IMR-90 (cell line): ENCODE measurements around the gene EMID1. TPM values are rescaled to one million over a fixed set of nuclear protein-coding genes. Genes with fewer than 3 reads are reported as not detected.

Experiments
- ATAC-seq: fragments of 200-7000 bp; cut with Tn5 transposase; 2 replicates; pipeline ENCODE4 v1.9.1; 2020; ENCODE audit warnings: low read depth, mild to moderate bottlenecking, moderate library complexity
- BruUV-seq: library from RNA; stranded (reverse); fragments of 400-500 nt; replicated peaks from 2 replicates; lab custom pipeline; 2021; lab: Mats Ljungman, UMichigan
- CTCF ChIA-PET: fragments of 300-600 bp; formaldehyde crosslinking; extraction: SDS; loops from one replicate; lab custom pipeline; 2021; ENCODE audit warnings: antibody characterized with exemption; lab: Yijun Ruan, JAX
- POLR2A ChIA-PET: fragments of 300-600 bp; sonication (Branson Sonifier 250); formaldehyde crosslinking; loops from one replicate; lab custom pipeline; 2022; ENCODE audit warnings: antibody characterized with exemption; ENCODE audit not compliant: unreplicated experiment; lab: Charles Lee
- DNase-seq: peaks from one replicate; pipeline ENCODE4 v3.0.0; 2013
- H2AFZ ChIP-seq: replicated peaks from 2 replicates; pipeline ENCODE3; 2013; ENCODE audit warnings: low read length, mild to moderate bottlenecking; ENCODE audit not compliant: poor library complexity
- H2AK5ac ChIP-seq: 2 replicates; pipeline ENCODE4 v1.6.1; 2013; ENCODE audit warnings: low read depth, low read length, inconsistent platforms
- H2AK9ac ChIP-seq: replicated peaks from 2 replicates; pipeline ENCODE3; 2013; ENCODE audit warnings: mild to moderate bottlenecking, low read depth, low read length, moderate library complexity; ENCODE audit not compliant: poor library complexity
- H2BK120ac ChIP-seq: 2 replicates; pipeline ENCODE4 v1.6.1; 2013; ENCODE audit warnings: low read depth, low read length, inconsistent platforms
- H2BK15ac ChIP-seq: 3 replicates; pipeline ENCODE4 v1.6.1; 2013; ENCODE audit warnings: low read depth, low read length, inconsistent platforms
- H2BK20ac ChIP-seq: 2 replicates; pipeline ENCODE4 v1.6.1; 2013; ENCODE audit warnings: low read depth, mild to moderate bottlenecking, inconsistent platforms, low read length, moderate library complexity
- H2BK5ac ChIP-seq: 2 replicates; pipeline ENCODE4 v1.6.1; 2013; ENCODE audit warnings: mild to moderate bottlenecking, low read depth, low read length, inconsistent platforms; ENCODE audit not compliant: poor library complexity, severe bottlenecking
- H3K14ac ChIP-seq: replicated peaks from 2 replicates; pipeline ENCODE4 v1.6.1; 2013; ENCODE audit warnings: low read depth, low read length, inconsistent platforms
- H3K18ac ChIP-seq: 2 replicates; pipeline ENCODE4 v1.6.1; 2013; ENCODE audit warnings: low read depth, low read length, control low read depth
- H3K23ac ChIP-seq: 2 replicates; pipeline ENCODE4 v1.6.1; 2013; ENCODE audit warnings: low read depth, low read length, inconsistent platforms
- H3K27ac ChIP-seq: 2 replicates; pipeline ENCODE4 v1.5.1; 2013; ENCODE audit warnings: mild to moderate bottlenecking, control low read depth, low read length; ENCODE audit not compliant: insufficient read depth
- H3K27me3 ChIP-seq: 2 replicates; pipeline ENCODE4 v1.6.1; 2013; ENCODE audit warnings: low read length; ENCODE audit not compliant: control insufficient read depth, insufficient read depth
- H3K36me3 ChIP-seq: 2 replicates; pipeline ENCODE4 v1.6.1; 2013; ENCODE audit warnings: low read length, mixed read lengths; ENCODE audit not compliant: control insufficient read depth, insufficient read depth
- H3K4ac ChIP-seq: 2 replicates; pipeline ENCODE4 v1.6.1; 2013; ENCODE audit warnings: low read depth, low read length, inconsistent platforms
- H3K4me1 ChIP-seq: 2 replicates; pipeline ENCODE4 v1.6.1; 2013; ENCODE audit warnings: low read length, mixed read lengths; ENCODE audit not compliant: control insufficient read depth, insufficient read depth
- H3K4me2 ChIP-seq: 2 replicates; pipeline ENCODE4 v1.6.1; 2013; ENCODE audit warnings: low read depth, mild to moderate bottlenecking, control low read depth, low read length, moderate library complexity
- H3K4me3 ChIP-seq: 2 replicates; pipeline ENCODE4 v1.5.1; 2013; ENCODE audit warnings: low read depth, mild to moderate bottlenecking, control low read depth, low read length, moderate library complexity; ENCODE audit not compliant: insufficient read depth
- H3K56ac ChIP-seq: 2 replicates; pipeline ENCODE4 v1.6.1; 2013; ENCODE audit warnings: low read length, inconsistent platforms; ENCODE audit not compliant: insufficient read depth; ENCODE audit errors: extremely low read depth
- H3K79me1 ChIP-seq, 2 experiments: 2 replicates each; pipeline ENCODE4 v1.6.1; 2013; ENCODE audit warnings: low read length in 2 of 2, inconsistent platforms in 1 of 2, low read depth in 1 of 2
- H3K9ac ChIP-seq: 2 replicates; pipeline ENCODE4 v1.6.1; 2013; ENCODE audit warnings: low read depth, low read length, control low read depth
- H3K9me1 ChIP-seq: 2 replicates; pipeline ENCODE4 v1.6.1; 2013; ENCODE audit warnings: low read length, inconsistent platforms; ENCODE audit not compliant: insufficient read depth
- H3K9me3 ChIP-seq: 2 replicates; pipeline ENCODE4 v1.6.1; 2013; ENCODE audit warnings: low read length; ENCODE audit not compliant: control insufficient read depth, insufficient read depth
- H4K20me1 ChIP-seq: 2 replicates; pipeline ENCODE4 v1.6.1; 2013; ENCODE audit warnings: low read length, inconsistent platforms; ENCODE audit not compliant: insufficient read depth
- H4K5ac ChIP-seq: 2 replicates; pipeline ENCODE4 v1.6.1; 2013; ENCODE audit warnings: mild to moderate bottlenecking, low read depth, low read length, control low read depth
- H4K8ac ChIP-seq, 2 experiments: 2 replicates each; pipeline ENCODE4 v1.6.1; 2013; ENCODE audit warnings: low read depth in 2 of 2, low read length in 2 of 2, control low read depth in 1 of 2, inconsistent platforms in 1 of 2
- H4K91ac ChIP-seq: 2 replicates; pipeline ENCODE4 v1.6.1; 2013; ENCODE audit warnings: low read depth, low read length, inconsistent platforms; ENCODE audit not compliant: insufficient read depth
- BHLHE40 ChIP-seq: fragments of 150-350 bp; IDR thresholded peaks from 2 replicates; pipeline ENCODE4 v1.6.1; 2016; ENCODE audit warnings: mild to moderate bottlenecking, low read depth, low read length
- CHD1 ChIP-seq: IDR thresholded peaks from 2 replicates; pipeline ENCODE4 v1.6.1; 2012; ENCODE audit warnings: low read depth, low read length, improper control_type of control experiment
- CTCF ChIP-seq: conservative IDR thresholded peaks from 2 replicates; pipeline ENCODE4 v1.5.1; 2012; ENCODE audit warnings: mild to moderate bottlenecking, low read depth, low read length, improper control_type of control experiment
- ELK1 ChIP-seq: fragments of 150-350 bp; IDR thresholded peaks from 2 replicates; pipeline ENCODE4 v1.6.1; 2016; ENCODE audit warnings: low read depth, mild to moderate bottlenecking, low read length, moderate library complexity, borderline replicate concordance
- FOS ChIP-seq: fragments of 150-350 bp; IDR thresholded peaks from 2 replicates; pipeline ENCODE4 v1.6.1; 2016; ENCODE audit warnings: low read depth, low read length
- MAFK ChIP-seq: IDR thresholded peaks from 2 replicates; pipeline ENCODE4 v1.6.1; 2012; ENCODE audit warnings: low read depth, low read length, improper control_type of control experiment
- MAZ ChIP-seq: IDR thresholded peaks from 2 replicates; pipeline ENCODE4 v1.6.1; 2012; ENCODE audit warnings: low read depth, mild to moderate bottlenecking, low read length, improper control_type of control experiment, moderate library complexity, borderline replicate concordance
- NFE2L2 ChIP-seq: fragments of 150-350 bp; IDR thresholded peaks from 2 replicates; pipeline ENCODE4 v1.6.1; 2016; ENCODE audit warnings: low read depth, mild to moderate bottlenecking, low read length
- RCOR1 ChIP-seq: IDR thresholded peaks from 2 replicates; pipeline ENCODE4 v1.6.1; 2012; ENCODE audit warnings: mild to moderate bottlenecking, low read length, improper control_type of control experiment; ENCODE audit not compliant: insufficient replicate concordance
- RFX5 ChIP-seq: IDR thresholded peaks from 2 replicates; pipeline ENCODE4 v1.8.0; 2012; ENCODE audit warnings: low read depth, mild to moderate bottlenecking, low read length, moderate library complexity
- SMC3 ChIP-seq: fragments of 150-350 bp; IDR thresholded peaks from 2 replicates; pipeline ENCODE4 v1.6.1; 2016; ENCODE audit warnings: low read depth, mild to moderate bottlenecking, antibody characterized with exemption, low read length, moderate library complexity
- USF2 ChIP-seq: fragments of 150-350 bp; IDR thresholded peaks from 2 replicates; pipeline ENCODE4 v1.6.1; 2017; ENCODE audit warnings: mild to moderate bottlenecking, antibody characterized with exemption, low read length, low read depth
- WGBS, 2 experiments: methylation state at CpG; one replicate each; pipeline versions ENCODE4 v1.1.5 to v1.1.7; 2013; ENCODE audit warnings: missing lambda C conversion rate in 2 of 2; ENCODE audit not compliant: insufficient read length in 1 of 2; ENCODE audit errors: extremely low coverage in 2 of 2; 5-methylcytosine and 5-hydroxymethylcytosine counted together
- dilution Hi-C: fragments of 300-500 bp; cut with HindIII; formaldehyde crosslinking; loops from one replicate; pipeline ENCODE4 v1.14.3; 2018; ENCODE audit warnings: low sequenced_read_pairs; ENCODE audit not compliant: unreplicated experiment
- in situ Hi-C: fragments of 300-500 bp; cut with MboI; formaldehyde crosslinking; loops from 3 replicates; pipeline ENCODE4 v1.14.3; 2019; ENCODE audit warnings: low sequenced_read_pairs, inconsistent platforms, mixed read lengths
- intact Hi-C: fragments of 100-400 bp; cut with micrococcal nuclease; formaldehyde crosslinking; loops from 2 replicates; pipeline ENCODE4 v1.10.0; 2022
- polyA plus RNA-seq, 3 experiments: library from polyadenylated mRNA; depleted of rRNA; stranded (reverse); fragments of >200 nt; gene quantifications; 2 replicates each; pipeline ENCODE4 v1.2.3, GENCODE V29; 2012; ENCODE audit warnings: low replicate concordance in 1 of 3
- total RNA-seq: library from RNA; depleted of rRNA; stranded (reverse); fragments of >200 nt; gene quantifications from 2 replicates; pipeline ENCODE4 v1.2.3, GENCODE V29; 2012

The EMID1 gene
- total and polyA plus RNA-seq, 2 of the 4 experiments (the other 2 are of a cell fraction) = 0.54 to 1.3 TPM

GRCh38 chr22:29216011-29216872, 10.5 kb downstream of the EMID1 start:
- CTCF ChIA-PET = no interaction called here
- Histone ChIP-seq H4K5ac (no peak overlapping the region), H2BK120ac (no peak overlapping the region), H3K56ac (no peak overlapping the region), H3K4me2 (no peak overlapping the region), H2BK20ac (no peak overlapping the region), H3K36me3 (no peaks in the 10 kb centered on the region), H4K8ac (no peak overlapping the region), H3K14ac (no peak overlapping the region), H3K79me1 (no peaks in the 10 kb centered on the region), H2AK9ac (peak overlapping the region; percentile 42), H3K4me3 (no peak overlapping the region), H4K91ac (no peak overlapping the region), H3K18ac (no peak overlapping the region), H3K9me3 (no peaks in the 10 kb centered on the region), H2AK5ac (peak overlapping the region; percentile 18; the same call in 1 of the 2 replicates), H2BK5ac (no peak overlapping the region), H4K20me1 (no peaks in the 10 kb centered on the region; the same call in 1 of the 2 replicates), H3K23ac (no peak overlapping the region), H3K4me1 (peaks cover 11% of the 10 kb centered on the region), H3K27ac (no peak overlapping the region), H2BK15ac (no peak overlapping the region), H3K27me3 (peaks cover 15% of the 10 kb centered on the region), H3K9me1 (no peaks in the 10 kb centered on the region), H2AFZ (no peak overlapping the region), H3K4ac (no peak overlapping the region), H3K9ac (no peak overlapping the region)
- no peak for ATAC-seq
- no peak for DNase-seq
- no peak for TF ChIP-seq NFE2L2
- no peak for TF ChIP-seq RCOR1
- TF ChIP-seq ELK1 = no peak
- TF ChIP-seq RFX5 = no peak
- no peak for TF ChIP-seq FOS
- TF ChIP-seq BHLHE40 = no peak
- TF ChIP-seq SMC3 = no peak
- TF ChIP-seq CHD1 = no peak
- TF ChIP-seq MAFK = no peak
- no peak for TF ChIP-seq MAZ
- no peak for TF ChIP-seq USF2
- no peak for TF ChIP-seq CTCF
- intact Hi-C loops = no loop called here
- POLR2A ChIA-PET = no interaction called here
- WGBS, 2 experiments = 73% methylated on average over 10 of the region's 14 CpGs; no CpG with 5 or more reads in 1 of the 2 experiments
- no TSS peak for BruUV-seq
- dilution Hi-C loops = no loop called here
- in situ Hi-C loops = no loop called here
